Mesenchymal stem cell (in vitro differentiated cells and primary cell): ENCODE measurements around the gene PRSS21. TPM values are rescaled to one million over a fixed set of nuclear protein-coding genes. Genes with fewer than 3 reads are reported as not detected.

Source experiments
- DNase-seq: peaks from one replicate; pipeline ENCODE4 v3.0.0-alpha.2; 2013
- H2AFZ ChIP-seq: one replicate; pipeline ENCODE4 v1.6.1; 2013; ENCODE audit warnings: low read depth, mild to moderate bottlenecking, control low read depth, inconsistent platforms, low read length, moderate library complexity
- H2AK5ac ChIP-seq: 2 replicates; pipeline ENCODE4 v1.6.1; 2013; ENCODE audit warnings: low read length, moderate library complexity, mild to moderate bottlenecking, inconsistent platforms; ENCODE audit not compliant: severe bottlenecking
- H2BK120ac ChIP-seq: one replicate; pipeline ENCODE4 v1.6.1; 2013; ENCODE audit warnings: low read depth, mild to moderate bottlenecking, inconsistent platforms, low read length, moderate library complexity
- H2BK12ac ChIP-seq, 2 experiments: one replicate each; pipeline ENCODE4 v1.6.1; 2013; ENCODE audit warnings: inconsistent platforms in 2 of 2, low read length in 2 of 2, mild to moderate bottlenecking in 2 of 2, moderate library complexity in 2 of 2, control low read depth in 1 of 2
- H2BK15ac ChIP-seq: one replicate; pipeline ENCODE4 v1.6.1; 2013; ENCODE audit warnings: mild to moderate bottlenecking, low read depth, inconsistent platforms; ENCODE audit not compliant: poor library complexity, severe bottlenecking
- H2BK5ac ChIP-seq: 2 replicates; pipeline ENCODE4 v1.6.1; 2013; ENCODE audit warnings: low read depth, mild to moderate bottlenecking, low read length, control low read depth, inconsistent platforms; ENCODE audit not compliant: poor library complexity, severe bottlenecking
- H3K14ac ChIP-seq, 2 experiments: one replicate each; pipeline ENCODE4 v1.6.1; 2013; ENCODE audit warnings: inconsistent platforms in 2 of 2, low read length in 2 of 2, control low read depth in 1 of 2, mild to moderate bottlenecking in 1 of 2, moderate library complexity in 1 of 2
- H3K18ac ChIP-seq, 2 experiments: one replicate each; pipeline ENCODE4 v1.6.1; 2013; ENCODE audit warnings: inconsistent platforms in 2 of 2, low read length in 2 of 2, control low read depth in 1 of 2, low read depth in 1 of 2, mild to moderate bottlenecking in 1 of 2
- H3K23ac ChIP-seq, 2 experiments: one replicate each; pipeline ENCODE4 v1.6.1; 2013; ENCODE audit warnings: inconsistent platforms in 2 of 2, low read length in 2 of 2, mild to moderate bottlenecking in 2 of 2, moderate library complexity in 2 of 2, control low read depth in 1 of 2
- H3K27ac ChIP-seq: 2 replicates; pipeline ENCODE4 v1.5.1; 2013; ENCODE audit warnings: mild to moderate bottlenecking, moderate library complexity, low read length, control low read depth, inconsistent platforms; ENCODE audit not compliant: poor library complexity, severe bottlenecking
- H3K27me3 ChIP-seq, 2 experiments: 2 replicates each; pipeline versions ENCODE4 v1.6.1 to v1.7.0; 2013; ENCODE audit warnings: low read length in 2 of 2, mild to moderate bottlenecking in 2 of 2, moderate library complexity in 2 of 2, control low read depth in 1 of 2, inconsistent platforms in 1 of 2; ENCODE audit not compliant: control insufficient read depth in 1 of 2, insufficient read depth in 1 of 2
- H3K36me3 ChIP-seq, 2 experiments: 2 replicates each; pipeline versions ENCODE4 v1.6.1 to v1.7.0; 2013; ENCODE audit warnings: low read length in 2 of 2, control low read depth in 1 of 2, inconsistent platforms in 1 of 2, low read depth in 1 of 2, mild to moderate bottlenecking in 1 of 2; ENCODE audit not compliant: insufficient read depth in 2 of 2, control insufficient read depth in 1 of 2
- H3K4ac ChIP-seq, 2 experiments: one replicate each; pipeline ENCODE4 v1.6.1; 2013; ENCODE audit warnings: inconsistent platforms in 2 of 2, low read length in 2 of 2, mild to moderate bottlenecking in 2 of 2, moderate library complexity in 2 of 2, control low read depth in 1 of 2, low read depth in 1 of 2
- H3K4me1 ChIP-seq: 2 replicates; pipeline ENCODE4 v1.6.1; 2013; ENCODE audit warnings: low read depth, low read length, control low read depth; ENCODE audit not compliant: control insufficient read depth, insufficient read depth
- H3K4me2 ChIP-seq: 2 replicates; pipeline ENCODE4 v1.6.1; 2013; ENCODE audit warnings: low read length, mild to moderate bottlenecking, inconsistent platforms; ENCODE audit not compliant: poor library complexity, severe bottlenecking
- H3K4me3 ChIP-seq, 2 experiments: 2 replicates each; pipeline versions ENCODE4 v1.5.1 to v1.7.0; 2013; ENCODE audit warnings: low read length in 2 of 2, mild to moderate bottlenecking in 2 of 2, control low read depth in 1 of 2, low read depth in 1 of 2; ENCODE audit not compliant: insufficient read depth in 1 of 2
- H3K79me1 ChIP-seq: replicated peaks from 2 replicates; pipeline ENCODE4 v1.6.1; 2013; ENCODE audit warnings: mild to moderate bottlenecking, control low read depth, low read length, inconsistent platforms; ENCODE audit not compliant: poor library complexity, severe bottlenecking
- H3K9ac ChIP-seq: 2 replicates; pipeline ENCODE4 v1.7.0; 2013; ENCODE audit warnings: mild to moderate bottlenecking, low read length, moderate library complexity
- H3K9me3 ChIP-seq: 2 replicates; pipeline ENCODE4 v1.7.0; 2013; ENCODE audit warnings: mild to moderate bottlenecking, low read length; ENCODE audit not compliant: control insufficient read depth
- H4K8ac ChIP-seq: one replicate; pipeline ENCODE4 v1.6.1; 2013; ENCODE audit warnings: inconsistent platforms, mild to moderate bottlenecking, low read length, moderate library complexity
- H4K91ac ChIP-seq: one replicate; pipeline ENCODE4 v1.6.1; 2013; ENCODE audit warnings: mild to moderate bottlenecking, low read length, inconsistent platforms
- WGBS: methylation state at CpG from one replicate; pipeline ENCODE4 v1.1.7; 2013; ENCODE audit warnings: mixed read lengths; 5-methylcytosine and 5-hydroxymethylcytosine counted together
- polyA plus RNA-seq, 2 experiments: library from polyadenylated mRNA; stranded (reverse); fragments of 200-250 nt; gene quantifications; one replicate each; pipeline ENCODE4 v1.2.3, GENCODE V29; 2013

The PRSS21 gene
- not detected for polyA plus RNA-seq (2013, experiment 1 of 2)
- polyA plus RNA-seq (2013, experiment 2 of 2) = not detected

GRCh38 chr16:2816751-2817339 lies at the start of gene PRSS21:
TSS of gene PRSS21 (plus strand) at chr16:2817237. CDS start at chr16:2817269, 32 bp downstream.
- no peak within 1 kb of the TSS for H2BK5ac ChIP-seq
- H3K14ac ChIP-seq = no peak within 1 kb of the TSS
- H3K9me3 ChIP-seq = no peaks in the 10 kb centered on the region
- 79% methylated on average over 25 of the region's 28 CpGs for WGBS
- no peak within 1 kb of the TSS for H3K4me2 ChIP-seq
- no peak within 1 kb of the TSS for H4K8ac ChIP-seq
- no peak within 1 kb of the TSS for H3K9ac ChIP-seq
- H2BK120ac ChIP-seq = no peak within 1 kb of the TSS
- no peak within 1 kb of the TSS for H3K27ac ChIP-seq
- H3K27me3 ChIP-seq = peaks cover 35 to 78% of the 10 kb centered on the region in 2 experiments
- peak within 1 kb of the TSS; percentile 7 for H4K91ac ChIP-seq
- peaks cover 1% of the 10 kb centered on the region for H3K4me1 ChIP-seq
- H3K18ac ChIP-seq = no peak within 1 kb of the TSS
- no peak within 1 kb of the TSS for H2AFZ ChIP-seq
- no peak within 1 kb of the TSS for H3K4me3 ChIP-seq
- H3K23ac ChIP-seq = no peak within 1 kb of the TSS
- H3K4ac ChIP-seq = no peak within 1 kb of the TSS
- H2BK15ac ChIP-seq = no peak within 1 kb of the TSS
- H3K36me3 ChIP-seq = peaks cover 0 to 2% of the 10 kb centered on the region in 2 experiments
- no peak within 1 kb of the TSS for H2BK12ac ChIP-seq
- no peaks in the 10 kb centered on the region for H3K79me1 ChIP-seq
- no peak for DNase-seq
- H2AK5ac ChIP-seq = no peak within 1 kb of the TSS

DNA sequence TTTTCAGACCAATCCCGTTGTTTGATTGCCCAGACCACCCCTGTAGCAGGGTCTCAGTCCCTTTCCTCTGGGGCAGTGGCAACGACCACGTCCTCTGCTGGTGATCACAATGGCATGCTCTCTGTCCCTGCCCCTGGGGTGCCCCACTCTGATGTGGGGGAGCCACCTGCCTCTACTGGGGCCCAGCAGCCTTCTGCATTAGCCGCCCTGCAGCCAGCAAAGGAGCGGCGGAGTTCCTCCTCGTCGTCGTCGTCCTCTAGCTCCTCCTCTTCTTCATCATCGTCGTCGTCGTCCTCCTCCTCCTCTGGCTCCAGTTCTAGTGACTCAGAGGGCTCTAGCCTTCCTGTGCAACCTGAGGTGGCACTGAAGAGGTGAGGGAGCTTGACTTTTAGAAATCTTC lies 49.1 kb upstream of the PRSS21 start:
- Histone ChIP-seq H3K4ac (no peak overlapping the region), H3K4me1 (peaks cover 23% of the 10 kb centered on the region), H4K8ac (no peak overlapping the region), H3K4me3 (no peak overlapping the region), H2AK5ac (no peak overlapping the region), H4K91ac (no peak overlapping the region), H3K36me3 (peaks cover 97 to 98% of the 10 kb centered on the region in 2 experiments), H3K23ac (no peak overlapping the region), H3K79me1 (peaks cover 30% of the 10 kb centered on the region), H2BK12ac (no peak overlapping the region), H2AFZ (no peak overlapping the region), H3K27ac (no peak overlapping the region), H3K14ac (no peak overlapping the region), H2BK5ac (no peak overlapping the region), H3K9ac (no peak overlapping the region), H2BK15ac (no peak overlapping the region), H2BK120ac (no peak overlapping the region), H3K9me3 (no peaks in the 10 kb centered on the region), H3K18ac (no peak overlapping the region), H3K27me3 (no peaks in the 10 kb centered on the region), H3K4me2 (no peak overlapping the region)
- WGBS = 92% methylated on average over 14 of the region's 14 CpGs
- no peak for DNase-seq

DNA sequence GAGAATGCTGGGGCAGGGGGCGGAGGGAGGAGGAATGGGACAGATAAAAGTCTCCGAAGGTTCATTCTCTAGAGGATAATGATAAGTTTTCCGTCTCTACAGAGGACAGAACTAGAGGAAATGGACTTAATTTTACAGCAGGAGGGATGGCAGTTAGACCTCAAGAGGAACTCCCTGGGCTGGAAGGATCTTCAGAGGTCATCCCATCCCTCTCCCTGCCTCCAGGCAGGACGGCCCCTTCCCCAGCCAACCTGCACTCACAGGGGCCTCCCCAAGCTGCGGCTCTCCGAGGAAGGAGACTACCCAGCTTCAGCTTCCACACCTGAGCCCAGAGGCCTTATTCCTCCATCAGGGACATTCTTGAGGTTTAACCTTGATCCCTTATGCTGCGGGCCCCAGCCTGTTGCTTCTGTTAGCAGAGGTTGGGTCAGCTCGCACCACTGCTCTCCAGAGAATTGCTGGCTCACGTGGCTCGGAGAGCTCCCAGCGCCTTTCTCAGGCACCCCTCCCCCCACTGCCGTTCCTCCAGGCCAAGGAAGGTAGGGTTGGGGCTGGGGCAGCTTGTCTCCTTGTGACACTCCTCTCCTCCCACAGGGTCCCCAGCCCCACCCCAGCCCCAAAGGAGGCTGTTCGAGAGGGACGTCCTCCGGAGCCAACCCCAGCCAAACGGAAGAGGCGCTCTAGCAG lies 48.5 kb upstream of the PRSS21 start:
- Histone ChIP-seq H3K23ac (no peak overlapping the region), H3K4me3 (no peak overlapping the region), H2BK5ac (no peak overlapping the region), H4K8ac (no peak overlapping the region), H3K18ac (no peak overlapping the region), H3K4me2 (no peak overlapping the region), H2BK15ac (no peak overlapping the region), H3K27ac (peak overlapping the region; percentile 9), H2AFZ (no peak overlapping the region), H2BK120ac (no peak overlapping the region), H4K91ac (no peak overlapping the region), H3K4ac (no peak overlapping the region), H2AK5ac (no peak overlapping the region), H3K4me1 (peaks cover 27% of the 10 kb centered on the region), H3K36me3 (peaks cover 97 to 98% of the 10 kb centered on the region in 2 experiments), H3K9me3 (no peaks in the 10 kb centered on the region), H3K9ac (peak overlapping the region; percentile 26), H3K27me3 (no peaks in the 10 kb centered on the region), H3K14ac (no peak overlapping the region), H3K79me1 (peaks cover 25% of the 10 kb centered on the region), H2BK12ac (no peak overlapping the region)
- 97% methylated on average over 12 of the region's 17 CpGs for WGBS
- DNase-seq = no peak

DNA sequence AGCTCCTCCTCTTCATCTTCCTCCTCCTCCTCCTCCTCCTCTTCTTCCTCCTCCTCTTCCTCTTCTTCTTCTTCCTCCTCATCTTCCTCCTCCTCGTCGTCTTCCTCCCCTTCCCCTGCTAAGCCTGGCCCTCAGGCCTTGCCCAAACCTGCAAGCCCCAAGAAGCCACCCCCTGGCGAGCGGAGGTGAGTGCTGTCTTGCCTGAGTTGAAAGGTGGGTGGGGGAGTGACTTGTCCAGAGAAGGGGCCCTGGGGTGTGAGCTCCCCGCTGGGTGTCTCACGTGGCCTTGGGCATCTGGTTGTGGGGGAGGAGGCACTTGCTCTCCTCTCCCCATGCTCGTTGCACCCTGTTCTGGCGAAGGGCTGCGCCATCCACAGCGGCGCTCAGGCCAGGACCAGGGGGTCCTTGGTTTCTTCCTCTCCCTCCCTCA lies 47.9 kb upstream of the PRSS21 start:
- 92% methylated on average over 9 of the region's 11 CpGs for WGBS
- peaks cover 21% of the 10 kb centered on the region for H3K79me1 ChIP-seq

More for the DNA sequence above, 47.9 kb upstream of the PRSS21 start:
- no peaks in the 10 kb centered on the region for H3K9me3 ChIP-seq
- no peak overlapping the region for H3K4me2 ChIP-seq
- peaks cover 27% of the 10 kb centered on the region for H3K4me1 ChIP-seq
- H2BK5ac ChIP-seq = no peak overlapping the region
- no peak overlapping the region for H3K14ac ChIP-seq
- no peak overlapping the region for H3K27ac ChIP-seq
- no peaks in the 10 kb centered on the region for H3K27me3 ChIP-seq
- H3K4ac ChIP-seq = no peak overlapping the region
- no peak overlapping the region for H3K23ac ChIP-seq
- H3K36me3 ChIP-seq = peaks cover 98 to 99% of the 10 kb centered on the region in 2 experiments
- H4K8ac ChIP-seq = no peak overlapping the region
- H2AK5ac ChIP-seq = no peak overlapping the region
- DNase-seq = no peak
- H2BK15ac ChIP-seq = no peak overlapping the region
- H2BK12ac ChIP-seq = no peak overlapping the region
- no peak overlapping the region for H2BK120ac ChIP-seq
- no peak overlapping the region for H3K4me3 ChIP-seq
- H3K9ac ChIP-seq = peak overlapping the region; percentile 26
- H2AFZ ChIP-seq = no peak overlapping the region
- H4K91ac ChIP-seq = no peak overlapping the region
- H3K18ac ChIP-seq = no peak overlapping the region
